Cortex of kidney (tissue), 1 donor: Measurements from ENCODE around the gene SGSM2.
A peak's percentile ranks its signal among the peaks of the same experiment; 100 is the strongest.

Experiments used
- DNase-seq: peaks from one replicate; lab custom pipeline; 2025; lab: John Stamatoyannopoulos, UW

Gene SGSM2

DNA sequence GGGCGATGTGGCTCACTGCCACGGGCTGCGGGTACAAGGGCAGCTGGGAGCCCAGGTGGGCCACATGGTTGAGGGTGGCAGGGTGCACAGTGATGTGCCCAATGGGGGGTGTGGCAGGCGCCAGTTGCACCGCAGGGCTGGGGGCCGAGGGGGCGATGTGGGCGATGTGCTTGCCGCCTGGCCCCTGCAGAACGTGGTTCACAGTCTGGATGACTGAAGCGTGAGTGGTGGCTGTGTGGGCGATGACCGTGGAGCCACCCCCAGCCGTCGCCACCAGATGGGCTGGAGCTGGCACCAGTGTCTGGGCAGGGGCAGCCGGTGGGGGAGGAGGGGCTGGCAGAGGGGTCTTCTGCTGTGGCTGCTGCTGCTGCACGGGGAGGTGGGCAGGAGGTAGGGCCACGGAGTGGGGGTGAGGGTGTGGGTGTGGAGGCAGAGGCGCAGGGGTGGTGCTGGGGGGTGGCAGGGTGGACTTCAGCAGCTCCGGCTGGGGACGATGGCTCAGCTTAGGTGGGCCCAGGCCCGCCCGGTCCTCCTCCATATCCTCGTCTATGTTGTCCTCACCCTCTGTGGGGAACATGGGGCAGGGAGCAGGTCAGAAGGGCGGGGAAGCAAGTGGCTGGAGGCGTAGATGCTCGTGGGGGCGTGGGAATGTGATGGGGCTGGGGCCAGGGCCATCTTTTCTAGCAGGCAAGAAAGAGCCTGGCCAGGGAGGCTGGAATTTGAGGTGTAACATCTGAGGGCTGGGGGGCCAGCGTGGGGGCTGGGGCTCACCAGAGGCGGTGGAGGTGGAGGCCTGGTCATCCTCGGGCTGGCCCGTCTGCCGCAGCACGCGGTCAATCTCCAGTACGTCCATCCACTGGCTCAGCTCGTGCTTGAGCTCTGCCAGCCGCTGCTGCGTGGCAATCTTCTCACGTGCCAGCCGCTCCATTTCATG lies 50.1 kb downstream of the SGSM2 start:
- DNase-seq = no peak

GRCh38 chr17:2388020-2388682 lies 50.9 kb downstream of the SGSM2 start:
- no peak for DNase-seq

DNA sequence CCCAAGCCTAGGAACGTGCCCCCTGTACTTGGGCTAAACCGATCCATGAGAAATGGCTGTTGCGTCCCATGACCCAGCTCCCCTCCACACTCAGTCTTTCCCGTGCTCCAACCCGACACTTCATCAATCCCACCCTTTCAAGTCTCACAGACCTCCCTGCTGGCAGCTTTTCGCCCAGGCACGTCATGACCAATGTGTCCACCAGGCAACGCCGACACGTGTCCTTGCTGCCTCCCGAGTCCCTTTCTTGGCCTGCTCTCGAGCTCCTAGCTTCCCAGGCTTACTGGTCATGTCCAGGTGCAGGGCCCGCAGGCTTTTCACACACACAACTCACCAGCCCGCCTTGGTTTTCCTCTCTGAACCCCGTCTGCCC lies 51.4 kb downstream of the SGSM2 start:
- no peak for DNase-seq

- DNase-seq = no peak
Observed at GRCh38 chr17:2390199-2390836, 53.0 kb downstream of the SGSM2 start.

GRCh38 chr17:2391597-2392251 lies 54.4 kb downstream of the SGSM2 start:
- no peak for DNase-seq

DNA sequence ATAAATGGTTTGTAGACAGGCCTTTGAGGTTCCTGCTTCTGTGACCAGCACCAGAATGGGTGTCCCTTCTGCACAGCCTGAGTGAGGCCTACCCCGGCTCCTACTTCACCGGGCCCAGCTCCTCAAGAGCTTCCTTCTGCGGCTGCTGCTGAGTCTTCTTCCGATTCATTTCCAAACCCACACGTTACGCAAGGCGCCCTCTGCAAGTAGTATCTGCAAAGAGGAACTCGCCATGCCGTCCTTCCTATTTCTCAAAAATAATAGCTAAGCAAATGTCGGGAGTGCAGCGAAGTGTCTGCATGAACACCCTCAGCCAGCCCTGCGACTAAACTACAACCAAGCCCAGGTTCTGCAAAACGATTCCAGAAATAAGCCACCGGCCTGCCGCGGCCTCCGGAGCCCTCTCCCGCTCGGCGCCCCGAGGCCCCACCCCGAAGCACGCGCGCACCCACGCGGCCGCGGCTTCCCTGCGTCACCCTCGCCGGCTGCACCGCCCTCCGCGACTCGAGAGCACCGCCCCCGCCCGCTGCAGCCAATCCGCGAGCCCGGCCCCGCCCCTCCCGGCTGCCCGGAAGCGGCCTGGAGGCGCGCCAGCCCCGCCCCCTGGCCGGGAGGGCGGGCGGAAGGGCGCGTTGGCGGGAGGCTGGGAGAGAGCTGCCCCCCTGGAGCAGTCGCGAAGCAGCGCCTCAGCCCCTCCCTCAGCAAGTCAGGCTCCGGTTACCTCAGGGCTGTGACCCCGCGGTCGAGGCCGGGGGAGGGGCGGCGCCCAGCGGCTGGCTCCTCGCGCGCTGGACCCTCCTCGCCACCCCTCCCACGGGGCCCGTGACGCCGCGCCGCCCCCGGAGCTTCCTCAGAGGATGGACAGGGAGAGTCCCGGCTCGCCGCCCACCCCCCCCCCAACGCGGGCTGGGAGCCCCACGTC lies 55.2 kb downstream of the SGSM2 start:
- DNase-seq = peak; percentile 73

DNA sequence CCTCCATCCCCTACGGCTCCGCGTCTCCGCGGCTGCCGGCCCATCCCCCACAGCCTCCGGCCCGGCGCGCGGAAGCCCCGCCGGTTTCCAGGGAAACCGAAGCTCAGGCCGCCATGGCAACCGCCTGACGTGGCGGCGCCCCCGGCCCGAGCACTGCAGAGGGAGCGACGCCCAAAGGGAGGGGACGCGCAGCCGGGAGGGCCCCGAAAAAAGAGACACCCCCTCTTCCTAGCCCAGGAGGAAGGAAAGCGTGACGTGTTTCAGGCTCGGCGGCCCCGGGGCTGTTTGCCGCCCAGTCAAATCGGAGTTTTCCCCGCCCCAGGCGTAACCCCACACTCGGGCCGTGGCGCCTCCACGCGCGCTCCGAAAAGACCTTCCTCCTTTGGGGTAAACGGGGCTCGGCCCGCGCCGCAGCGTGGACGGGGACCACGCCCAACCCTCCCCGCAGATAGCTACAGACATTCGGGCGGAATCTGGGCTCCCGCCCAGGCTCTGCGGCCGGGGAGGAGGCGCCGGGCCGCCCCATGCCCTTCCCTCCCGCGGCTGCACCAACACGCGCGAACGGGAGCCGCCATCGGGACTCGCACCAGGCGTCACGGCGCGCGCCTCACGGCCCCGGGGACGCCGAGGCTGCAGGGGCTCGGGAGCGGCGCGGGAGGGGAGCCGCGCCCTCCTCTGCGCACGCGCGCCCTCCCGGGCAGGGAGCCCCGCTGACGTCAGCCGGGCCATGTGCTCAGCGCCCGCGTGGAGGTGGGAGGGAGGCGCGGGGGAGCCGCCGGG lies 56.1 kb downstream of the SGSM2 start:
- peak; percentile 70 for DNase-seq

DNA sequence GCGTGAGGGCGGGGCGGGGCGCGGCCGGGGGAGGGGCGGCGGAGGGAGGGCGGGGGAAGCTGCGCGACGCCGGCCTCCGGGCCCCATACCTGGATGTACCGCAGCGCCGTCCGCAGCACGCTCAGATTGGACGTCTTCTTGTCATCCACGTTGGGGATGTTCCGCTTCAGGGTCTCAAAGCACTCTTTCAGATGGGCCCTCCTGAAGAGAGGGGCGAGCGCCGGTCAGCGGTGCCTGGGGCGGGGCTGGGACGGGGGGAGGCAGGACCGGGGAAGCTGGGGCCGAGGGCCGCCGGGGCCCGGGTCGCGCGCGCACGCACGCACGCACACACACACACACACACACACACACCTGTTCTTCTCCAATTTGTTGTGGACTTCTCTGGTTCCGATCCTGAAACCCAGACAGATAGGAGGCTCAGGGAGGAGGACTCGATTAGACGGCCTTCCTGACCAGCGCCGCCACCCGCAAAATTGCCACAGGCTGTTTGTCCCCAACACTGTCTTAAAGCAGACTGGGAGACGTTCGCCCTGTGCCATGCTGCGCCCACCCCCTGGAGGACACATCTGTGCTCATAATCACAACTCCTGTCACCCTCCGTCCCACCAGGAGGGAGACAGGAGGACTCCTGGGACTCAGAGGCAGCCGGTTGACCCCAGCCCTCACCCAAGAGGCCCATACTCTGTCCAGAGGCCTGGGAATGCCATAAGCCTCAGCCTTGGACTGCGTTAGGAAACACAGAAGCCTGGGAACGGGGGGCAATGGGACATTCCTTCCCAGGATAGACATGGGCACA lies 56.9 kb downstream of the SGSM2 start:
- no peak for DNase-seq

DNA sequence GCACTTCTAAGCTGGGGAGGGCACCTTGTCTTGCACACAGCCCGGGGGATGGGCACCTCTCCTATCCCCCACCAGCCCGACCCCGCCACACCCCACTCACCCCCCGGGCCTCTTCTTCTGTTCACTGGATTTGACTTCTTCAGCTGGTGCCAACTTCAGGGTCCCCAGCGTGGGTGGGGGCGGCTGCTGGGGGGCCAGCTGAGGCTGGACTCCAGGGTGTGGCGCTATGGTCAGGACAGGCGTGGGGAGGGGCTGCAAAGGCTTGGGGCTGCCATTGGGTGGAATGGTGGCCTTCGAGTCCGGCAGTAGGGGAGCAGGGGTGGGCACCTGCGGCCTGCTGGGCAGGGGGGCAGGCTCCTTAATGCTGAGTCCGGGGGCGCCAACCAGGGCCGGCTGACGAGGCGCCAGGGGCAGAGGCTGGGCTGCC lies 57.5 kb downstream of the SGSM2 start:
- DNase-seq = no peak

DNA sequence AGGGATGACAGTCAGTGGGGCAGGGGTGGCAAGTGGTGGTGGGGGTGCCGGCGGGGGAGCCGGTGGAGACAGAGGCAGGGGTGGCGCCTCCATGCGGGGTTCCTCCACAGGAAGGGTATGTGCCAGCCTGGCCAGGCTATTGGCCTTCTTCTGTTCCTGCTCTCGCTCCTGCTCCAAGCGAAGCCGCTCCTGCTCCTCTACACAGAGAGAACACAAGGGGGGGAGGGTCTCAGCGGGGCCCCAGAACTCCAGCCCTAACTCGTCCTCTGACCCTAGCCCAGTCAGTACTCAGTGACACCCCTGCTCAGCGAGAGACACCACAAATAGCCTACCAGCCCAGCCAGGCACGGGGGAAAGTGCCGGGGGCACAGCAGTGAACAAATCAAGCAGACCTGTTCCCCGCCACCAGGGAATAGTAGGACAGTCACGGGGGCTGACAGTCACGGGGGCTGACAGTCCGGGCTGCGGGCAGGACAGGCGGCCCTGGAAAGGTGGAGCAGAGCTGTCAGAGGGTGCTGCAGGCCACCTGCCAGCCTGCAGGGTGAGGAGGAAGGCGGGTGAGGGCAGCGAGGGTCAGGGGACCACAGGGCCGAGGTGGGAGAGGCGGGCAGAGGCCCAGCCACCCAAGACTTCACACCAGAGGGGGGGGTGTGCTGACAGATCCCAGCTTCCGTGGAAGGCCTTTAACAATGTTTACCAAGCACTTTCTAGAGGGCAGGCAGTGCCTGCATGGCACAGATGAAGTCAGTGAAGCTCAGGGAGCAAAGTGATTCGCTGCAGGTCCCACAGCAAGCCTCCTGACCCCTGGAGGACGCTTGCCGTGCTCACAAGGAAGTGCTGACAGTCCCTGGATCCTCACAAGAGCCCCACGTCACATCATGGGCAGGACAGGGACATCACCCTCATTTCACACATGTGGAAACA lies 58.2 kb downstream of the SGSM2 start:
- DNase-seq = no peak

- DNase-seq = no peak
Observed at GRCh38 chr17:2396192-2396567, 58.9 kb downstream of the SGSM2 start.

- peak; percentile 99 for DNase-seq
Observed at GRCh38 chr17:2396568-2397246, 59.4 kb downstream of the SGSM2 start.

DNA sequence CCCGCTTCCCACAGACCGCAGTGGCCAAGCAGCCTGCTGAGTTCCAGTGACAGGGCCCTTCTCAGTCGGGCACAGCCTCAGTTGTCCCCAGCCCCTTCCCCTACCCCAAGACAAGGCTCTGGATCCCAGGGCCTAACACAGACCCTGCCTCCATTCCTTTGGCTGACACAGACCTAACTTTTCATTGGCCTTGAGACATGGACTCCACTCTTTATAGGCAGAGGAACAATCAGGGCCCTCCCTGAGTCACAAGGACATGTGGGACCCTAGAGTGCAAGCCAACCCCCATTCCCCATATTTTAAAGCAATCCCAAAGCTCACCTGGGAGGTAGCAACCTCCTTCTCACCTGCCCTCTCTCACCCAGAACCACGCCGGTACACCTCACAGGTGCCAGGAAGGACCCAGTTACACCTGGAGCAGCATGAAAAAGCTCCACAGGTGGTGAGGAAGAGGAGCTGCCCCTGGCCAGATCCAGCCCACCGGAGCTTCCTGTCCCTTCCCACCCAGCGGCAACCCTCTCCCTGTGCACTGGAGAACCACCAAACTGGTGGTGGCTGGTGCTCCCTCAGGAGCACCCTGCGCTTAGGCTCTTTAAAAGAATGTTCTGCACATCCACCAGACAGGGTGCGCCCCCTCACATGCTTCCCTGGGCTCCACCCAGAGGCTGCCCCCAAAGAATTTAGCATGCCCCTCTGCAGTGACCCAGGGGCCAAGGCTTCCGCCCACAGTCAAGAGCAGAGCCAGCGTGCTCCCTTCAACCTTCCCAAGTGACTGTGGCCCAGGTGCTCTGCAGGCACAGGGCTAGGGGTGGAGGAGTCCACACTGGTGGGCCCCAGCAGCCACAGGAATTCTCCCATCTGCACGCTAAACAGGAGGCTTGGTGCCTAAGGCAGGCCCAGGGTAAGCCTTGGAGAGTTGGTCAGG lies 60.2 kb downstream of the SGSM2 start:
- no peak for DNase-seq

DNA sequence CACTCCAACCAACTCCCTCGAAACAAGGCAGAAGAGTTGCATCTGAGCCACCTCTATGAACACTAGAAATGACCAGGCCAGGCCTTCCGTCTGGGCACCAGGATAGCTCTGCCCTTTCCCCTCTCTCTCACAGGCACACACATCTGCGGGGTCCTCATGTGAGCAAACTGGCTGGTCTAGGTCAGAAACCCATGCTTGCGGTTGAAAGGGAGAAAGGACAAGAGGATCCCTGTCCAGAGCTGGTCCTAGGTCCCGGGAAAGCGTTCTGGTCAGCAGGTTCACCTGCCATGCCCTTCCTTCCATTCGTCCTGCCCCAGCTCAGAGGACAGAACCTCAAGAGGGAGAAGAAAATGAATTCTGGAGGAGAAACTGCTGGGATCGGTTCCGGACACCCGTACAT lies 60.9 kb downstream of the SGSM2 start:
- DNase-seq = no peak

DNA sequence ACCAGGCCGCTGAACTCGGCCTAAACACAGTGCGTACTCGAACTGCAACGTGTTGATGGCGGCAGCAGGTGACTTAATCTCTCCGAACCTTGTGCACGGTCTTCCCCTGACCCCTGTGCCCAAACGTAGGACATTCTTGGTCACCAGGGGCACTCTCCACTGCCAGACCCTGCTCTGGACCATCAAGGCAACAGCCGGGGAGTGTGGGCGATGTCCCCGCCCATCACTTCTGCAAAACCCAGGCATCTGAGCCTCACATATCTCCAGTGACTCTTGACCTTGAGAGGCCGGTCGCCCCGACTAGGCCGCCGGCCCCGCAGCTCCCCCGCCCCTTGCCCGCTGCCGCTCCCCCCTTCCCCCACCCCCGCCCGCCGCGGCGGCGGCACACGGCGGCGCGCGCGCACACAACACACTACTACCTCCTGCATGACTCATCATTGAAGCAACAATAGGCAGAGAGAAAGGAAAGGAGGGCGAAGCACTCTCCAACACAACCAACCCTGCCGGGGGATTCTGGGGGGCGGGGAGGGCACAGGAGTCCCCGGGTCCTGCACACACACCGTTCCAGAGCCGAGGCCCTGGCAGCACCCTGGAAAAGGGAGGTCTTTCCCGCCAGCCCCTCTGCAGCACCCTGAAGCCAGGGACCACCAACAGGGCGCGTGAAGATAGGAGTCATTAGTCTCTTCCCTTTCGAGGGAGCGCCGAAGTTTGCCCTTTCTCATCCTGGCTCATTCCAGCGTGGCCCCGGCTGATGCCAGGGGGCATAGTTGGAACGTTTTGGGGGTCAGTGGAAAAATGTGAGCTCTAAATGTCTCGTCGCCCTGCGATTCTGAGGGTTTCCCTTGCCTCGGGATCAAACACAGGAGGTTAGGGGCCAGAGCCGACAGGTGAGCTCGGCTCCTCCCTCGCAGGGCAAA lies 61.6 kb downstream of the SGSM2 start:
- no peak for DNase-seq
